Ishikawa (cell line): ENCODE measurements around the gene SNAP25.

ENCODE experiments used
- CEBPB ChIP-seq: IDR thresholded peaks from 2 replicates; pipeline ENCODE4 v1.6.1; 2012
- EGR1 ChIP-seq: IDR thresholded peaks from 2 replicates; pipeline ENCODE4 v1.6.1; 2012
- EP300 ChIP-seq: IDR thresholded peaks from 2 replicates; pipeline ENCODE4 v1.6.1; 2012; ENCODE audit warnings: borderline replicate concordance
- FOXM1 ChIP-seq: IDR thresholded peaks from 2 replicates; pipeline ENCODE4 v1.6.1; 2012; ENCODE audit warnings: low read depth, borderline replicate concordance
- MAX ChIP-seq: IDR thresholded peaks from 2 replicates; pipeline ENCODE4 v1.6.1; 2012
- NFIC ChIP-seq: IDR thresholded peaks from 2 replicates; pipeline ENCODE4 v1.6.1; 2012
- RAD21 ChIP-seq: IDR thresholded peaks from 2 replicates; pipeline ENCODE4 v1.6.1; 2012; ENCODE audit warnings: low read depth
- REST ChIP-seq: IDR thresholded peaks from 2 replicates; pipeline ENCODE4 v1.6.1; 2012; ENCODE audit warnings: low read depth, mild to moderate bottlenecking
- TAF1 ChIP-seq: IDR thresholded peaks from 2 replicates; pipeline ENCODE4 v1.6.1; 2012; ENCODE audit warnings: low read depth, mild to moderate bottlenecking
- YY1 ChIP-seq: IDR thresholded peaks from 2 replicates; pipeline ENCODE4 v1.6.1; 2012; ENCODE audit warnings: low read depth
- ZBTB7A ChIP-seq: IDR thresholded peaks from 2 replicates; pipeline ENCODE4 v1.6.1; 2012; ENCODE audit warnings: low read depth

GRCh38 chr20:10261702-10262101 is 43.1 kb downstream of the SNAP25 start:
- TF ChIP-seq RAD21 = no peak
- no peak for TF ChIP-seq CEBPB
- TF ChIP-seq FOXM1 = no peak
- TF ChIP-seq ZBTB7A = no peak
- TF ChIP-seq EGR1 = no peak
- no peak for TF ChIP-seq EP300
- TF ChIP-seq MAX = no peak
- TF ChIP-seq REST = no peak
- TF ChIP-seq TAF1 = no peak
- TF ChIP-seq YY1 = no peak
- no peak for TF ChIP-seq NFIC
